Activated T-helper 17 cell treated with anti-CD3 and anti-CD28 coated beads, Interleukin-2, amount 50 U/mL, for 72 hours (primary cell): ENCODE measurements around the gene PI3. TPM values are rescaled to one million over a fixed set of nuclear protein-coding genes. Genes with fewer than 3 reads are reported as not detected.

Experiments used
- ATAC-seq: fragments of 150-1000 bp; cut with Tn5 transposase; replicated peaks from 2 replicates; pipeline ENCODE4 v1.10.0; 2021; ENCODE audit warnings: mild to moderate bottlenecking, moderate library complexity
- H3K27ac Mint-ChIP-seq: one replicate; pipeline ENCODE4 v1.8.0; 2022; ENCODE audit warnings: mixed read lengths
- H3K27me3 Mint-ChIP-seq: one replicate; pipeline ENCODE4 v1.8.0; 2022; ENCODE audit warnings: mixed read lengths
- H3K36me3 Mint-ChIP-seq: one replicate; pipeline ENCODE4 v1.8.0; 2022; ENCODE audit warnings: low read depth, mild to moderate bottlenecking, mixed read lengths
- H3K4me1 Mint-ChIP-seq: one replicate; pipeline ENCODE4 v1.8.0; 2022; ENCODE audit warnings: mixed read lengths
- H3K4me3 Mint-ChIP-seq: one replicate; pipeline ENCODE4 v1.8.0; 2022; ENCODE audit warnings: mild to moderate bottlenecking, mixed read lengths
- H3K9me3 Mint-ChIP-seq: one replicate; pipeline ENCODE4 v1.8.0; 2022; ENCODE audit warnings: mixed read lengths
- total RNA-seq, 2 donors: library from RNA; stranded (reverse); gene quantifications; one replicate each; pipeline ENCODE4 v1.2.3, GENCODE V29; 2022

The PI3 gene
- total RNA-seq, 2 donors from 2014 or later, result not detected

- Mint-ChIP-seq H3K4me3 (no peak overlapping the region), H3K27ac (no peak overlapping the region), H3K9me3 (peaks cover 24% of the 10 kb centered on the region), H3K27me3 (peaks cover 72% of the 10 kb centered on the region), H3K4me1 (no peaks in the 10 kb centered on the region), H3K36me3 (no peaks in the 10 kb centered on the region)
- ATAC-seq, result no peak
Observed at GRCh38 chr20:45163083-45163803, 11.5 kb upstream of the PI3 start.

DNA sequence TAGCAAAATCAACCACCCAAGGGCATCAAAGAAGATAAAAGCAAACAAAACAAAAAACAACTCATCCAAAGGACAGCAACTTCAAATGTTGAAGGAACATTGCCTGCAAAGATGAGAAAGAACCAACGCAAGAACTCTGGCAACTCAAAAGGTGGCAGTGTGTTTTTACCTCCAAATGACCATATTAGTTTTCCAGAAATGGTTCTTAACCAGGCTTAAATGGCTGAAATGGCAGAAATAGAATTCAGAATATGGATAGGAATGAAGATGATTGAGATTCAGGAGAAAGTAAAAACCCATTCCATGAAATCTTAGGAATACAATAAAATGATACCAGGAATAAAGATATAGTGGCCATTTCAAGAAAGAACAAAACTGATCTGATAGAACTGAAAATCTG is 9.8 kb upstream of the PI3 start:
- no peaks in the 10 kb centered on the region for H3K36me3 Mint-ChIP-seq
- H3K27me3 Mint-ChIP-seq, result peaks cover 62% of the 10 kb centered on the region
- ATAC-seq, result no peak
- H3K4me1 Mint-ChIP-seq, result no peaks in the 10 kb centered on the region
- H3K4me3 Mint-ChIP-seq, result no peak overlapping the region
- H3K27ac Mint-ChIP-seq, result no peak overlapping the region
- peaks cover 14% of the 10 kb centered on the region for H3K9me3 Mint-ChIP-seq

GRCh38 chr20:45173522-45173921 is 1.2 kb upstream of the PI3 start:
- H3K27ac Mint-ChIP-seq, result no peak overlapping the region
- peaks cover 20% of the 10 kb centered on the region for H3K27me3 Mint-ChIP-seq
- peak; percentile 38 for ATAC-seq
- H3K4me1 Mint-ChIP-seq, result no peaks in the 10 kb centered on the region
- H3K4me3 Mint-ChIP-seq, result no peak overlapping the region
- H3K36me3 Mint-ChIP-seq, result no peaks in the 10 kb centered on the region
- H3K9me3 Mint-ChIP-seq, result no peaks in the 10 kb centered on the region

GRCh38 chr20:45176526-45177267 is 2.0 kb downstream of the PI3 start:
- no peak for ATAC-seq
- Mint-ChIP-seq H3K4me3 (no peak overlapping the region), H3K9me3 (no peaks in the 10 kb centered on the region), H3K4me1 (no peaks in the 10 kb centered on the region), H3K27ac (no peak overlapping the region), H3K27me3 (peaks cover 13% of the 10 kb centered on the region), H3K36me3 (no peaks in the 10 kb centered on the region)

DNA sequence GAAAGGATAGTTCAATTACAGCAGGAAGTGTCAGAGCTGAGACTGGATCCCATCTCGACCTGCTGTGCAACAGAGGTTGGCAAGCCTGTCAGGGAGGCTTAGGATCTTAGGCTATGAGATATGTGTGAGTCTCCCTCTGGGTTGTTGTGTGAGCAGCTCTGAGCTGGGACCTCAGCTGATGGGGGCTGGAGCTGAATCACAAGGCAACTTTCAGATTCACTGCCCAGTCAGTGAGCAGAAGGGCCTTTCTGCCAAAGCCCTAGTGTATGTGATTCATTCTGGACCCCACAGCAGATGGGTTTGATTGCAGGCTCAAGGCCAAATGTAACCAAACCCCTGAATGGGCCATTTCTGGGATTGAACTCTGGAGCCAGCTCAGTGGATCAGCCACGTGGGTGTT is 4.5 kb downstream of the PI3 start:
- H3K27ac Mint-ChIP-seq, result no peak overlapping the region
- no peaks in the 10 kb centered on the region for H3K9me3 Mint-ChIP-seq
- peaks cover 3% of the 10 kb centered on the region for H3K27me3 Mint-ChIP-seq
- H3K36me3 Mint-ChIP-seq, result no peaks in the 10 kb centered on the region
- no peak overlapping the region for H3K4me3 Mint-ChIP-seq
- H3K4me1 Mint-ChIP-seq, result no peaks in the 10 kb centered on the region
- ATAC-seq, result no peak

GRCh38 chr20:45181639-45182038 is 6.9 kb downstream of the PI3 start:
- H3K4me3 Mint-ChIP-seq, result no peak overlapping the region
- H3K27ac Mint-ChIP-seq, result no peak overlapping the region
- H3K4me1 Mint-ChIP-seq, result no peaks in the 10 kb centered on the region
- H3K27me3 Mint-ChIP-seq, result no peaks in the 10 kb centered on the region
- H3K36me3 Mint-ChIP-seq, result no peaks in the 10 kb centered on the region
- no peaks in the 10 kb centered on the region for H3K9me3 Mint-ChIP-seq
- ATAC-seq, result no peak

DNA sequence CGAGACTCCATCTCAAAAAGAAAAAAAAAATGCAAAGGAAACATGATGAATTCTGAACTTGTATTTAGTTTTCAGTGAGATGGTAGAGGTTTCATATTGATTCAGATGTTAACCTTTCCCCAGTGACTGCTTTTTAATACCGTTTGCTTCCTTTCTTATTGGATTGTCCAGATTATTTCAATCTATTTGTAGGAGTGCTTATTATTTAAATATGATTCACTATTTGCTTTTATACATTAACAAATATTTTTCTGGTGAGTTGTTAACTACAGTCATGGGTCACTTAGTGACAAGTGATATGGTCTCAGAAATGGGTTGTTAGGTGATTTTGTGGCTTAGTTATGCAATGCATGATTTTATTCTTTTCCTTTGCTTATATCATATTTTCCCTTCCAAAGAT is 8.4 kb downstream of the PI3 start:
- Mint-ChIP-seq H3K4me1 (no peaks in the 10 kb centered on the region), H3K36me3 (no peaks in the 10 kb centered on the region), H3K9me3 (no peaks in the 10 kb centered on the region), H3K27ac (no peak overlapping the region), H3K4me3 (no peak overlapping the region), H3K27me3 (no peaks in the 10 kb centered on the region)
- no peak for ATAC-seq

DNA sequence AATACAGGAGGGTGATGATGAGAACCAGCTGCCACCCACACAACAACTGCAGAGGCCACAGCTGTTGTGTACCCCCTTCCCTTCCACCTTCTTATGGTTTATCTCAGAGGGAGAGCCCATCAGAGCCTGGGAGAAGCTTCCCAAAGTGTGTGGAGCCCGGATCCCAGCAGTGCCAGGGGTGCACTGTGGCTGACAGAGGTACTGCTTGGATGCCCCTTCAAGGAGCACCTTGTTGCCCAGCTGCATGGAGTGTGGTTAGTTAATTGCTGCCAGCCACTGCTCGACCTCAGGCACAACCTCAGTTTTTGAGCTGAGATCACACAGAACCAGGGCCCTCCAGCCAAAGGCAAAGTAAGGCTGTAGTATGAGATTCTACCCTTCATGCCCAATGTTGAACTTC is 13.0 kb downstream of the PI3 start:
- H3K27me3 Mint-ChIP-seq, result peaks cover 3% of the 10 kb centered on the region
- H3K9me3 Mint-ChIP-seq, result no peaks in the 10 kb centered on the region
- no peak for ATAC-seq
- H3K36me3 Mint-ChIP-seq, result no peaks in the 10 kb centered on the region
- H3K4me1 Mint-ChIP-seq, result no peaks in the 10 kb centered on the region
- no peak overlapping the region for H3K4me3 Mint-ChIP-seq
- H3K27ac Mint-ChIP-seq, result no peak overlapping the region

DNA sequence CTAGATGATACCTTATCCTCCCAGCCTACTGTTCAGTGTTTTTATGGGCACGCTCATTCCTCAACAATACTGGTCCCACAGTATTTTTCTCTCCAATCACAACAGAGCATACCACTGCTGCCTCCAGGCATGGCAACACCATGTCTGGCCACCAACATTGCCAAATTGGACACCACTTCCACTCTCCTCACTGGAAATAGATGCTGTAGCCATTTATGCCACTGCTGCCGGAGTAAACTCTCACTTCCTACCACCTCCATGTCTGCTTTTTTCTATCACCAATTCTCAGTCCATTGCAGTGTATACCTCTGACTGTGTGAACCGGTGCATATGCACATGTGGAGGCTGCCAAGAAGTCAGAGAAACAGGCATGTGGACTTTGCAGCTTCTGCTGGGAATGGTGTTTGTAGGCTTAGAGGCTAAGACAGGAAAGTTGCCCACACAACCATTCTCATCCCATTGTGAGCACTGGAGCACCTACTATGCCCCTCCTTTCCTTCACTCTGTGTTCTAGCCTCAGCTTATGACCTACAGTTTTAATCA is 14.4 kb downstream of the PI3 start:
- H3K36me3 Mint-ChIP-seq, result no peaks in the 10 kb centered on the region
- H3K4me3 Mint-ChIP-seq, result no peak overlapping the region

DNA sequence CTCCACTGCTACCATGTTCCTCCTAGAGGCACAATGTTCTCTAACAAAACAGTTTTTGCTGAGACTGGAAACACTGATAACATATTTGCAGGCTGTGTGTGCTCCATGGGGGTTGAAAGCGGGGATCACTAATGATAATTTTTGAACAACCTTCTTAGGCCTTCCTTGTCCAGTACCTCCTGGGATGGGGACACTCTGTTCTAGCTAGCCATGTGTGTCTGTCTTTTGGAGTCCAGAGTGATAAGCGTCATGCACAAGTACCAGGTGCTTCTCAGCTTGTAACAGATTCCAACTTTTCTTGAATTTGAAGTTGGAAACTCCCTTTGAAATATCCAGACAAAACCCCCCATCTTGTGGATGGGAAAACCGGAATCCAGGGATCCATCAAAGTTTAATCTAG is 15.2 kb downstream of the PI3 start:
- no peaks in the 10 kb centered on the region for H3K36me3 Mint-ChIP-seq
- H3K4me3 Mint-ChIP-seq, result no peak overlapping the region
- H3K4me1 Mint-ChIP-seq, result no peaks in the 10 kb centered on the region
- peaks cover 10% of the 10 kb centered on the region for H3K27me3 Mint-ChIP-seq
- H3K9me3 Mint-ChIP-seq, result no peaks in the 10 kb centered on the region
- H3K27ac Mint-ChIP-seq, result no peak overlapping the region
- ATAC-seq, result no peak

More for the DNA sequence above, 14.4 kb downstream of the PI3 start:
- Mint-ChIP-seq H3K27ac (no peak overlapping the region), H3K27me3 (peaks cover 8% of the 10 kb centered on the region), H3K4me1 (no peaks in the 10 kb centered on the region), H3K9me3 (no peaks in the 10 kb centered on the region)
- no peak for ATAC-seq

- Mint-ChIP-seq H3K4me3 (no peak overlapping the region), H3K27ac (no peak overlapping the region), H3K9me3 (no peaks in the 10 kb centered on the region), H3K27me3 (peaks cover 10% of the 10 kb centered on the region), H3K4me1 (no peaks in the 10 kb centered on the region), H3K36me3 (no peaks in the 10 kb centered on the region)
- ATAC-seq, result no peak
Observed at GRCh38 chr20:45191926-45192325, 17.2 kb downstream of the PI3 start.

DNA sequence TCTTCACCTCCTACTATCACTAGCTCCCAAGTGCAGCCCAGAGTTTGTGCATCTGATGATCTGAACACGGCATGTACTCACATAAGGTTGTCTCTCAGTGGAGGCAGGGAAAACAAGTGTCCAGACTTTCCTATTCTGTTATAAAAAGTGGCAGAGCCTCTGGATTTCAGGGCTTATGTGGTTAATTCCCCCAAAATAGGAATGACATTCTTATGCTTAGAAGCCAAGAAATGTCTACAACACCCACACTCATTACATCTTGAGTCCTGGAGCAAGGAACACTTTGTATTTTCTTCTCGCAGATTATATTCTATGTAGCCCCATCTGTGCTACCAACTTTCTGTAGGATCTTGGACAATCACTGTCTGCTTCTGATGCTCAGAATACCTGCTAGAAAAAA is 18.6 kb downstream of the PI3 start:
- H3K27ac Mint-ChIP-seq, result no peak overlapping the region
- no peak overlapping the region for H3K4me3 Mint-ChIP-seq
- H3K36me3 Mint-ChIP-seq, result no peaks in the 10 kb centered on the region
- H3K9me3 Mint-ChIP-seq, result no peaks in the 10 kb centered on the region
- H3K4me1 Mint-ChIP-seq, result no peaks in the 10 kb centered on the region
- no peak for ATAC-seq
- H3K27me3 Mint-ChIP-seq, result peaks cover 18% of the 10 kb centered on the region

- H3K4me1 Mint-ChIP-seq, result no peaks in the 10 kb centered on the region
- no peaks in the 10 kb centered on the region for H3K36me3 Mint-ChIP-seq
Observed at GRCh38 chr20:45206725-45207124, 32.0 kb downstream of the PI3 start, which contains the start of gene SEMG1. Gene SEMG1, plus strand, starts transcription at chr20:45207033. Its CDS starts 21 bp downstream, at chr20:45207054.

DNA sequence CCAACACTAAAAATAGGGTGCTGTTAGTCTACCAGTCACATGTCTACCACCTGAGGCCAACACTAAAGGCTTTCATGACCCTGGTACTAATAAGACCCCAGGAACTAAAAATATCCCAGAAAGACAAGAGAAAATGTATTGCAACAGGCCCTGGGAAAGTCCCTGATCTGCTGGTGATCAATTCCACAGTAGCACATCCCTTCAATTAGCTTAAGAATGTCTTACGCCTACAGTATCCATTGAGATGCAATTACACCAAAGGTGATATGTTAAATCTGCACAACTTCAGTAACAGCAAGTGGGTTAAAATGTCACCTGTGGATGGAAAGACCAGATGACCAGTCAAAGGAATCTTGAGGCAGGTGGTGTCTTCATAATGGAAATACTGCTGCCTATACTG is 35.2 kb downstream of the PI3 start:
- no peaks in the 10 kb centered on the region for H3K36me3 Mint-ChIP-seq
- ATAC-seq, result no peak
- peaks cover 39% of the 10 kb centered on the region for H3K27me3 Mint-ChIP-seq
- no peaks in the 10 kb centered on the region for H3K9me3 Mint-ChIP-seq
- no peak overlapping the region for H3K4me3 Mint-ChIP-seq
- H3K27ac Mint-ChIP-seq, result no peak overlapping the region
- no peaks in the 10 kb centered on the region for H3K4me1 Mint-ChIP-seq

More at GRCh38 chr20:45206725-45207124, 32.0 kb downstream of the PI3 start, which contains the start of gene SEMG1:
- H3K27ac Mint-ChIP-seq, result no peak within 1 kb of the TSS
- H3K27me3 Mint-ChIP-seq, result peaks cover 41% of the 10 kb centered on the region
- ATAC-seq, result no peak
- H3K9me3 Mint-ChIP-seq, result peaks cover 3% of the 10 kb centered on the region
- no peak within 1 kb of the TSS for H3K4me3 Mint-ChIP-seq
